HTR-8/SVneo (cell line): ENCODE measurements around the gene PITX1.

Source experiments
- DNase-seq: peaks from one replicate; pipeline ENCODE4 v3.0.0; 2011; ENCODE audit warnings: low spot score, mixed read lengths; ENCODE audit not compliant: insufficient read length
- FAIRE-seq: peaks from 2 replicates; lab custom pipeline; 2011; peaks lifted over from hg19 to GRCh38; lab: Jason Lieb, UNC

The PITX1 gene

GRCh38 chr5:135046661-135047346 is 12.8 kb upstream of the PITX1 start:
- DNase-seq (no peak), FAIRE-seq (no peak)

GRCh38 chr5:135045488-135045887 is 11.5 kb upstream of the PITX1 start:
- no peak for DNase-seq
- no peak for FAIRE-seq

- FAIRE-seq (no peak), DNase-seq (no peak)
Measured at GRCh38 chr5:135042595-135042994, 8.6 kb upstream of the PITX1 start.

- DNase-seq: no peak
- no peak for FAIRE-seq
Measured at GRCh38 chr5:135041726-135042125, 7.7 kb upstream of the PITX1 start.

- FAIRE-seq (no peak), DNase-seq (no peak)
Measured at GRCh38 chr5:135041145-135041587, 7.1 kb upstream of the PITX1 start.

- no peak for DNase-seq
- no peak for FAIRE-seq
Measured at GRCh38 chr5:135040333-135041144, 6.5 kb upstream of the PITX1 start.

GRCh38 chr5:135040034-135040332 is 6.0 kb upstream of the PITX1 start:
- FAIRE-seq (no peak), DNase-seq (no peak)

- FAIRE-seq (no peak), DNase-seq (no peak)
Measured at GRCh38 chr5:135039271-135040033, 5.4 kb upstream of the PITX1 start.

- no peak for DNase-seq
- FAIRE-seq: no peak
Measured at GRCh38 chr5:135038813-135039270, 4.8 kb upstream of the PITX1 start.

- DNase-seq: no peak
- no peak for FAIRE-seq
Measured at GRCh38 chr5:135038205-135038812, 4.3 kb upstream of the PITX1 start.

GRCh38 chr5:135037519-135038204 is 3.6 kb upstream of the PITX1 start:
- FAIRE-seq (no peak), DNase-seq (no peak)

GRCh38 chr5:135036405-135036804 is 2.4 kb upstream of the PITX1 start:
- DNase-seq (no peak), FAIRE-seq (no peak)

GRCh38 chr5:135035678-135036030 is 1.6 kb upstream of the PITX1 start:
- FAIRE-seq (no peak), DNase-seq (no peak)

GRCh38 chr5:135034963-135035677 is 1.1 kb upstream of the PITX1 start:
- DNase-seq (no peak), FAIRE-seq (no peak)

- DNase-seq: peak; percentile 80
- FAIRE-seq: peak; percentile 20
Measured at GRCh38 chr5:135034236-135034962, 371 bp upstream of the PITX1 start.

- peak; percentile 28 for FAIRE-seq
- DNase-seq: no peak
Measured at GRCh38 chr5:135032999-135033861, 798 bp downstream of the PITX1 start.

- no peak for FAIRE-seq
Measured at GRCh38 chr5:135032695-135032998, 1.4 kb downstream of the PITX1 start.

More at GRCh38 chr5:135032695-135032998, 1.4 kb downstream of the PITX1 start:
- DNase-seq: no peak
